ENCODE measurements around the gene TAF10. TPM values are rescaled to one million over a fixed set of nuclear protein-coding genes. Genes with fewer than 3 reads are reported as not detected.

Gene TAF10
- total RNA-seq (2014; rRNA removed; shearing (Covaris generic)): 228 and 254 TPM in 2 replicates
- polyA plus RNA-seq (2015; cell fraction: cytosol; rRNA removed): 61.1 and 131 TPM in 2 replicates
- 43.4 and 62.8 TPM in 2 replicates for polyA plus RNA-seq (2015; cell fraction: nucleus; rRNA removed)

GRCh38 chr11:6612213-6613041, at the start of gene TAF10:
Gene TAF10, minus strand, starts transcription at chr11:6612216. Its CDS starts 27 bp downstream, at chr11:6612189.
- peak; percentile 95 for DNase-seq (ENCODE audit: low read depth)

- DNase-seq (ENCODE audit: low read depth): no peak
Observed at GRCh38 chr11:6660712-6661111, 48.7 kb upstream of the TAF10 start.

GRCh38 chr11:6658647-6659046, 46.6 kb upstream of the TAF10 start:
- no peak for DNase-seq (ENCODE audit: low read depth)

- no peak for DNase-seq (ENCODE audit: low read depth)
Observed at GRCh38 chr11:6657346-6657745, 45.3 kb upstream of the TAF10 start.

DNA sequence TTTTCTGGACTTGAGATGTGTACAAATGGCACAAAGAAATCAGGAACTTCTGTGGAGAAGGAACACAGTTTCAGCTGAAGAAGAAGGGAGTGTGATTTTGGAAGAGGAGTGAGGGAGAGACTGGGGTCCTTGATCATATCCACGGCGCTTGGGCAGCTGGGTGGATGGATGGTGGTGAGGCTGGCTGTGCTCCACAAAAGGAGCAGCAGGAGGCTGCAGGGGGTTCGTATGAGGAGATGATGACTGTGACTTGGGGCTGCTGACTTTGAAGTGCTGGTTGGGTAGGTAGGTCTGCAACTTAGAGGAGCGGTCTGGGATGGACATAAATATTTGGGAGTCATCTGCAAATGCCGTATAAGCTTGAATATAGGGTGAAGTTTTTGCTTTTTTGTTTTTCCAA, 44.9 kb upstream of the TAF10 start:
- DNase-seq (ENCODE audit: low read depth): no peak

DNA sequence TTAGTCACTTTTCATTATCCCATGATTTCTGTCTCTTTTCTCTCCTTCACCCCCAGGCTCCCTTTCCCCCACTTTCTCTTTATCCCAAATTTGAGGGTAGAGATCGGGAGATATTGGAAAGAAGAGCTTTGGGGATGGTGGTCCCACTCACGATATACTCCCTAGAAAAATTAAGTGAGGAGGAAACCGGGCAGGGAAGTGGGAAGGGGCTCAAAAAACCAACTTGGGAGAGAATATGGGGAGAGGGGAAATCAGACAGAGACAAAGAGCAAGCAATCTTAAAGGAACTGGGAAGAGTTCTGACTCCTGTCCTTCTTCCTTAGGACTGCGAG, 44.5 kb upstream of the TAF10 start:
- no peak for DNase-seq (ENCODE audit: low read depth)

DNA sequence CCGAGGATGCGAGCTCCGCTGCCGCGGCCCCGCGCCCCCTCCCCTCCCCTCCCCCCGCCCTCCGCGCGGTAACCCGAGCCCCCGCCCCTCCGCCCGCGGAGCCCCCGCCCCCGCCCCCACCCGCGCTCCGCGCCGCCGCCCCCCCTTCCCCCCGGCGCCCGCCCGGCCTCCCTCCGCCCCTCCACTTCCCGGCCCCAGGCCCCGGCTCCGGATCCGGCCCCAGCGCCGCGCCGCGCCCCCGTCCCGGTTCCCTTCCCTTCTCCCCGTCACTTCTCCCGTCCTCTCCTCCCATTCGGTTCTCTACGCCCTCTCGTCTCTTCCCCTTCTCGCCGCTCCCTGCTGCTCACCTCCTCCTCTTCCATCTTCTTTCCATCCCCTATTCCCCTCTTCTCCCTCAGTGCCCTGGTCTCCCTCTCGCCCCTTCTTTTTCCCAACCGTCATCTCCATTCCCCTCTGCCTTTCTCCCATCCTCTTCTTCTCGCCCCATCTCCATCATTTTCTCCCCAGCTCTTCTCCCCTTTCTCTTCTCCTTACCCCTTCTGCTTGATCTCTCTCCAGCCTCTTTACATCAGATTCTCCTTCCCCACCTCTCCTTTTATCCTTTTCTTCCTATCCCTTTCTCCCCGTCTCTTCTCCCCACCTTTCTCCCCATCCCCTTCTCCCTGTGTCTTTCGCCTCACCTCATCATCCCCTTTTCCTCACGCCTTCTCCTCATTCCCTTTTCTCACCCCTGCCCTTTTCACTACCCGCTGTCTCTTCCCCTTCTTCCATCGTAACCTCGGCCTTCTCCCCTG, 44.0 kb upstream of the TAF10 start, which contains the start of gene DCHS1:
TSS of gene DCHS1 (minus strand) at position 20 of the 794 bp plus-strand sequence. CDS start 14,196 bp downstream, outside the sequence.
- DNase-seq (ENCODE audit: low read depth): no peak

DNA sequence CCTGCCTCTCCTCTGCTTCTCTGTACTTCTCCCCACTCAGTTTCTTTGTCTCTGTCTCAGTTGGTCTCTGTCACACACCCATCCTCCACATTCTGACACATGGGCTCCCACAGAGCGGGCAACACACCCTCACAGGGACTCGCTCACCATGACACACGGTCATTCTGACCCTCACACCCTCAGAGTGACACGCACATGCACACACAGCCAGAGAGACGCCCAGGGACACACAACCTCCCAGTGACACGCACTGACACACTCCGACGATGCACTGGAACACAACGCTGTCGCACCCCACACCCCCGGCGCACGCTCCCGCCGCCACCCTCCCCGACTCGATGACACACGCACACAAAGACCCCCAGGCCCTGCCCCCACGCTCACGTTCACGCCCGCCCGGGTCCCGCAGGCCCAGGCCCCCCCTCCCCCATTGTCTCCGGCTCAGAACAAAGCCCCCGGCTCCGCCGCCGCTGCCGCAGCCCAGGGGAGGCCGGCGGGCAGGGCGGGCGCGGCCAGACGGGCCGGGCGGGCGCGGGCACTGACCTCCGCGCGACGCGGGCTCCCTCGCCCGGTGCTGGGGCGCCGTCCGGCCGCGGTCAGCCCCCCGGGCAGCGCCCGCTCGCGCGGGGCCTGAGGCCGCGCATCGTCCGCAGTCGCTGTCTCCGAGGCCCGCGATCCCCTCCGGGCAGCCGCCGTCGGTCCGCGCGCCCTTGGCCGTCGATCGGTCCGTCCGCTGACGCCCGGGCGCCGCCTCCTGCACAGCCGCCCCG, 43.2 kb upstream of the TAF10 start:
- DNase-seq (ENCODE audit: low read depth): no peak

DNA sequence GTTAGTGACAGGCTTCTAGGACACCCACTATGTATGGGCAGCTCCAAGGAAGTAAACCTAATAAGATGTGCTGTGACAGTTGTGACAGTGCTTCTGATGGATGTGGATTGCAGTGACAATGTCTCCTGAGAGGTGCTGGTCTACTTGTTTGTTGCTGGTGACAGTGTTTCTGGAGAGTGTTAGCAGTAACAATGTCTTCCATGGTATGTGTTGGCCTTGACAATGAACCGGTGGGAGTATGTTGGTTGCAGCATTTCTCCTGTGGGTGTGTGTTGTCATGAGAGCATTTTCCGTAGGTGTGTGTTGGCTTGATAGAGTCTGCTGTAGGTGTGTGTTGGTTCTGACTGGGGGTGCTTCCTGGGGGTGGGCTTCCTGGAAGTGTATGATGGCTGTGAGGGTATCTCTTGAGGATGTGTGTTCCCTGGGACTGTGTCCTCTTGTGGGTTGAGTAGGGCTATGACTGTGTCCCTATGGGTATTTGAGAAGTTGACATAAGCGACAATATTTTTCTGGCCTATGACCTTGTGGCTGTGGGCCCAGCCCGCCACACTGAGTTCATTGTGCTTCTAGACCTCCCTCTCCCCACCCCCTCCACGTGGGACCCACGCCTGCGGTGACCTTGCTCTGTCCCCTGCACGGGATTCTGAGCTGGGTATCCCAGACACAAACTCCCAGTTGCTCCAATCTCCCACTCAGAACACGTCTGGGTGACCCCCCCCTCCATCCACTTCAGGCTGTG, 42.4 kb upstream of the TAF10 start:
- DNase-seq (ENCODE audit: low read depth): no peak

DNA sequence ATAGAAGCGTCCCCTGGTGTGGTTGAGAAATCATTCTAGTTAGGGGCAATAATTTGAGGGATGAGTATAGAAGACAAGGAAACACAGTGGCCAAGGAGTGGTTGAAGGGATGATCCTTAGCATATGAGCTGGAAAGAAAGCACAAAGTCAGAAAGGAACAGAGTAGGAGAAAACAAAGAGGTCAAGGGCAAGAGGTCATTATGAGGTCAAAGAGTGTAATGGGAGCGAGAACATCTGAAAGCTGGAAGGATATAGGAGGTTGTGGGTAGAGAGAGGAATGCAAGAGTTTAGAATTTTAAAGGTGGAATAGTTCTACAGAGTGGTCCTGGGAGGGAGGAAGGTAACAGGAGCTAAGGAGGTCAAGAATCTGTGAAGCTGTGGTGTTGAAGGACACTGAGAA, 41.6 kb upstream of the TAF10 start:
- no peak for DNase-seq (ENCODE audit: low read depth)

DNA sequence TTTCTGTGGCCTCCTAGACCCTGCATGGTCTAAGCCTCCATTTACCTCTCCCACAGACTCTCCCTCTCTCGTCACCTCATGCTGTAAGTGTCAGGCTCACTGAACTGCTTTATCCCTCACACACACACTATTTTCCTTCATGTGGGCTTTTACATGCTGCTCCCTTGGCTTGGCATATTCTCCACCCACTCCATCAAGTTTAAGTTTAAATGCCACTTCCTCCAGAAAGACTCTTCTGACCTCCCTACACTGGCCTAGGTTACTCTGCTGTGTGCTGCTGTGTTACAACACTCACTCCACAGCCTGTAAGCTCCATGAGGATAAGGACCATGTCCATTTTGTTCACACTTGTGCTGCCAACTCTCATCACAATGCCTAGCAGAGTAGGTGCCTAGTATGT, 41.1 kb upstream of the TAF10 start:
- no peak for DNase-seq (ENCODE audit: low read depth)

- no peak for DNase-seq (ENCODE audit: low read depth)
Observed at GRCh38 chr11:6652182-6652581, 40.2 kb upstream of the TAF10 start.

GRCh38 chr11:6650980-6651379, 39.0 kb upstream of the TAF10 start:
- DNase-seq (ENCODE audit: low read depth): peak; percentile 42

- no peak for DNase-seq (ENCODE audit: low read depth)
Observed at GRCh38 chr11:6650104-6650503, 38.1 kb upstream of the TAF10 start.

DNA sequence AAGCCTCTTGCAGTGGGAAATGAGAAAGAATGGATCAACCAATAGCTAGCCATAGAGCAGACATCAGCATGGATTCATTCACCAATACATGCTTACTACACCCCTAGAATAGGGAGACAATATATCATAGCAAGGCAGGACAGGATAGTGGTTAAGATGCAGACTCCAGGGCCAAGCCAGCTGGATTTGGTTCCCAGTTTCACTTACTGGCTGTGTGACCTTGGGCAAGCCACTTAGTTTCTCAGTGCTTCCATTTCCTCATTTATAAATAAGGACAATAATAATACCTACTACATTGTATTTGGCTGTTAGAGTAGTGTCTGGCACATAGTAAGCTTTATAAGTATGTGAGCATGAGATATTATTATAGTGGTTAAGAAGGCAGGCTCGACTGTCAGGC, 36.5 kb upstream of the TAF10 start:
- no peak for DNase-seq (ENCODE audit: low read depth)

- DNase-seq (ENCODE audit: low read depth): no peak
Observed at GRCh38 chr11:6647836-6648235, 35.8 kb upstream of the TAF10 start.

- no peak for DNase-seq (ENCODE audit: low read depth)
Observed at GRCh38 chr11:6646918-6647679, 35.1 kb upstream of the TAF10 start.

GRCh38 chr11:6646576-6646917, 34.5 kb upstream of the TAF10 start:
- no peak for DNase-seq (ENCODE audit: low read depth)

- DNase-seq (ENCODE audit: low read depth): peak; percentile 20
Observed at GRCh38 chr11:6646071-6646470, 34.1 kb upstream of the TAF10 start.

DNA sequence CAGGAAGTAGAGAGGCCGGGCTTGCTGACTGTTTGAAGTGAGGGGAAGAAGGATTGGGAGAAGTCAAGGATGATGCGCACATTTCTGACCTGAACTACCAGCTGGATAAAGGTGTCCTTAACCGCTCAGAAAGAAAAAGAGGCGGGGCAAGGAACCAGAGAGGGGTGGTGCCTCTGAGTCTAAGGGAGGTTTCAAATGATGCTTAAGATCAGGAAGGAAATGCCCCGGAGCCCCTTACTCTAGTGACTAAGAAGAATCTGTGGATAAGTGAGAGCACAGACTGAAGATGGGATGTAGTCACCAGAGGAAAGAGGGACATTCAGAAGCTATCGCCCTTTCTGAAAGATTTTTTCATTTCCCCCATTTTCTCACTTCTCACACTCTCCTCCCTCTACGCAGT, 30.9 kb upstream of the TAF10 start:
- no peak for DNase-seq (ENCODE audit: low read depth)
